Measurements from ENCODE around the gene SYCP3. TPM values are rescaled to one million over a fixed set of nuclear protein-coding genes. Genes with fewer than 3 reads are reported as not detected.

The SYCP3 gene
- total and polyA plus RNA-seq, 9 donors, result 0.07 to 0.31 TPM; not detected in 7

DNA sequence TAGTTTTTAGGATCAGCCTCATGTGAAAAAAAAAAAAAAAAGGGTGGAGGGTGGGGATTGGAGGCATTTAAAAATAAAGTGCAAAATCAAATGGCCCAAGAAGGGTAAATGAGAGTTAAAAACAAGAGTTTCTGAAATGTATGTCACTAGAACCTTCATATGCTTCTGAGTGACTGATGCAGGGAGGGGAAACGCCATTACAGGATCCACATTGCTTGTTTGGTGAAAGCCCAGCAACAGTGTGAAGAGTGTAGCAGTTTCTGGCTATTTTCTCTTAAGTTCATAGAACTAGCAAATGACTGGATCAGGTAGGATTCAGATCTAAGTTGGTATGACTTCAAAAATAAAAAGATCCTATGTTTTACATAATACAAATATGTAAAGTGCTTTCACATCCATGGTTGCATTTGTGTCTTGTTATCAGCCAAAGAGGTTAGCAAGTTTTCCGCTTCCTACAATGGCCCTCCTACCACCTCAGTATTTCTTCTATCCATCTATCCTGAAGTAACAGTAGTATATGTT lies 38.9 kb downstream of the SYCP3 start:
- no peak for DNase-seq
- 88 to 92% (median 90%) methylated on average over 2 of the region's 2 CpGs for WGBS, 3 donors

DNA sequence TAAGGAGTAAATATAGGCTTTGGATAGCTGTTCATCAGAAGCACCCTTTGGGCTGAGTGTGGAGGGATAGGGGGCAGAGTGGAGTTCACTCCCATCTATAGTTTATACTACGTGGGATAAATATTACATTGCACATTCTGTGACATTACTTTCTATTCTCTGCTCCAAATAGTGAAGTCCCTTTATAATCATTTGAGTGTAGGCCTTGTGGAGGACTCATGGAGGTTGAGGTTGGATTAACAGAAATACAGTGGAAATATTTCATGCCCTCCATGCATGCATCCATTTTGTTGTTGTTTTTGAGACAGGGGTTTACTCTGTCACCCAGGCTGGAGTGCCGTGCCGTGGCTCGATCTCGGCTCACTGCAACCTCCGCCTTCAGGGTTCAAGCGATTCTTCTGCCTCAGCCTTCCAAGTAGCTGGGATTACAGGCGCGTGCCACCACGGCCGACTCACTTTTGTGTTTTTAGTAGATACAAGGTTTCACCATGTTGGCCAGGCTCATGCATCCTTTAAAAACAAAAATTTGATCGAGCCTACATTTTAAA lies 40.4 kb downstream of the SYCP3 start:
- 81 to 89% (median 81%) methylated on average over 12 of the region's 12 CpGs for WGBS, 3 donors
- intact Hi-C loops (cut with DNase I), result no loop called here
- no peaks in the 10 kb centered on the region for H3K27me3 ChIP-seq
- H3K4me1 ChIP-seq (ENCODE audit: insufficient read depth), result peaks cover 3% of the 10 kb centered on the region
- peak in 1 of 5 donors; percentile 8 for DNase-seq
- no peaks in the 10 kb centered on the region for H3K9me3 ChIP-seq
- H3K36me3 ChIP-seq, result no peaks in the 10 kb centered on the region
- H3K4me3 ChIP-seq, result peak overlapping the region; percentile 91
- TF ChIP-seq, protein P1, sequence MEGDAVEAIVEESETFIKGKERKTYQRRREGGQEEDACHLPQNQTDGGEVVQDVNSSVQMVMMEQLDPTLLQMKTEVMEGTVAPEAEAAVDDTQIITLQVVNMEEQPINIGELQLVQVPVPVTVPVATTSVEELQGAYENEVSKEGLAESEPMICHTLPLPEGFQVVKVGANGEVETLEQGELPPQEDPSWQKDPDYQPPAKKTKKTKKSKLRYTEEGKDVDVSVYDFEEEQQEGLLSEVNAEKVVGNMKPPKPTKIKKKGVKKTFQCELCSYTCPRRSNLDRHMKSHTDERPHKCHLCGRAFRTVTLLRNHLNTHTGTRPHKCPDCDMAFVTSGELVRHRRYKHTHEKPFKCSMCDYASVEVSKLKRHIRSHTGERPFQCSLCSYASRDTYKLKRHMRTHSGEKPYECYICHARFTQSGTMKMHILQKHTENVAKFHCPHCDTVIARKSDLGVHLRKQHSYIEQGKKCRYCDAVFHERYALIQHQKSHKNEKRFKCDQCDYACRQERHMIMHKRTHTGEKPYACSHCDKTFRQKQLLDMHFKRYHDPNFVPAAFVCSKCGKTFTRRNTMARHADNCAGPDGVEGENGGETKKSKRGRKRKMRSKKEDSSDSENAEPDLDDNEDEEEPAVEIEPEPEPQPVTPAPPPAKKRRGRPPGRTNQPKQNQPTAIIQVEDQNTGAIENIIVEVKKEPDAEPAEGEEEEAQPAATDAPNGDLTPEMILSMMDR (IDR thresholded peaks at IDR 0.05), result no peak
- no peak for TF ChIP-seq POLR2A (IDR thresholded peaks at IDR 0.05)
- TF ChIP-seq EP300 (IDR thresholded peaks at IDR 0.05), result no peak
- peak overlapping the region; percentile 87 for H3K27ac ChIP-seq

More for the DNA sequence above, 38.9 kb downstream of the SYCP3 start:
- Histone ChIP-seq H3K36me3 (no peaks in the 10 kb centered on the region), H3K4me1 (ENCODE audit: insufficient read depth) (peaks cover 3% of the 10 kb centered on the region), H3K27ac (no peak overlapping the region), H3K27me3 (no peaks in the 10 kb centered on the region), H3K4me3 (no peak overlapping the region), H3K9me3 (no peaks in the 10 kb centered on the region)
- TF ChIP-seq EP300 (IDR thresholded peaks at IDR 0.05), result no peak
- TF ChIP-seq, protein P1 (IDR thresholded peaks at IDR 0.05), result no peak
- no peak for TF ChIP-seq POLR2A (IDR thresholded peaks at IDR 0.05)
- intact Hi-C loops (cut with DNase I), result no loop called here

DNA sequence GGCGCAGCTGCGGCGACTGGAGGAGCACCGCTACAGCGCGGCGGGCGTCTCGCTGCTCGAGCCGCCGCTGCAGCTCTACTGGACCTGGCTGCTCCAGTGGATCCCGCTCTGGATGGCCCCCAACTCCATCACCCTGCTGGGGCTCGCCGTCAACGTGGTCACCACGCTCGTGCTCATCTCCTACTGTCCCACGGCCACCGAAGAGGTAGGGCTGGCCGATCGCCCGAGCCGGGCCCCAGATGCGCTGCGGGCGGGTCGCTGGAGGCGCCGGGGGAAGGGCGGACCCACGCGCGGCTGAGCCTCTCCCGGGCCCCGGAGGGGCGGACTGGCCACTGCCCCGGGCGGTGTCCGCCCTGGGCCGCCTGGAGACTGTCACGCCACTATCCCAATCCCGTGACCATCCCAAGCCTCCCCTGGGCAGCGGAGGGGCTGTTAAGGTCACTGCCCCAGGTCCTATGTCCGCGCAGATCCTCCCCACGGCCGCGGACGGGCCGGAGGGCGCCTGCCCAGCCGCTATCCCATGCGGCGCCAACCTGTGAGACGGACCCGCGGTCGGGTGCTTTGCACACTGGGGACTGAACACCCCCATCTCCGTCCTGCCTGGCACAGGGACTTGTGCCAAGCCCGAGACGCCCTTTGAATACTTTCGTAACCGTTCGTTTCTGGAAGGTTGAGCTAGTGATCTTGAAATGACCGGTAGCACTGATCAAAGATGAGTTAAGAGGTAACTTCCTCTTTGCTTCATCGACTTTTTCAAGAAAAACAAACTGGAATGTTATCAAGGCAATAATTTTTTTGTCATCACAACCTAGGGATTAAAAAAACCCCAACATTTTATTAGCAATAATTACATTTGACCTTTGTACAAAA lies 41.1 kb downstream of the SYCP3 start:
- Histone ChIP-seq H3K4me1 (ENCODE audit: insufficient read depth) (peaks cover 3% of the 10 kb centered on the region), H3K27ac (peak overlapping the region; percentile 87), H3K4me3 (peak overlapping the region; percentile 91), H3K36me3 (no peaks in the 10 kb centered on the region), H3K27me3 (no peaks in the 10 kb centered on the region), H3K9me3 (no peaks in the 10 kb centered on the region)
- WGBS, 3 donors, result 0 to 1% (median 0%) methylated on average over 41 to 67 of the region's 67 CpGs
- intact Hi-C loops (cut with DNase I), result no loop called here
- peak; percentile 42 to 73 (median 54) for DNase-seq
- no peak for TF ChIP-seq POLR2A (IDR thresholded peaks at IDR 0.05)
- TF ChIP-seq, protein P1 (IDR thresholded peaks at IDR 0.05), result no peak
- TF ChIP-seq EP300 (IDR thresholded peaks at IDR 0.05), result no peak

DNA sequence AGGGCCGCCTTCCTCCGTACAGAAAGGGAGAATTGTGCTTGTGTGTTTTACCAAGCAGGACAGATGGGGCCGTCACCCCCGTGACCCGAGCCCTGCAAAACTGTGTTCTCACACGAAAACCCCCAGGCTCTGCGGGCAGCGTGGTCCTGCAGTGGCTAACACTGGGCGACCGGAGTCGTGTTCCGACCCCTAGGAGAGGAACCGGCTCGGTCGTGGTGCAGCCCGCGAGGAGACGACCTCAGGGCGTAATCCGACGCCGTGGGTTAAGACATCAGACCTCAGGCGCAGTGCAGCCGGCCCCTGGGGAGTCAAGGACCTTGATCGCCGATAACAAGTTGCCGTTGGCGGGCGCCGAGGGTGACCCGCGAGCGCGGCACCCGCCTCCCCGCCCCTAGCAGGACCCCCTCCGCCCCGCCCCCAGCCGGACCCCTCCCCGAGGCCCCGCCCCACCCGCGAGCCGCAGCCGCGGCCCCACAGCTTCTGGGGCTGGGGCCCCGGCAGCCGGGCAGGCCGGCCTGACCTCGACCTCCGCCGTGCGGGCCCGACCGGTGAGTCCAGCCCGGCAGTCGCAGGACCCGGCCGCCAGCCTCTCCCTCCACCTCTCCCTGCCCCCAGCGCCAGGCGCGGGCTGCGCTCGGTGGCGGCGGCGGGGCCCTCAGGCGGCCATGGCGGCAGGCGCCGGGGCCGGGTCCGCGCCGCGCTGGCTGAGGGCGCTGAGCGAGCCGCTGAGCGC lies 41.9 kb downstream of the SYCP3 start, which contains the start of gene CHPT1:
Gene CHPT1, plus strand, starts transcription at position 444 of the 733 bp plus-strand sequence. Its CDS starts 222 bp downstream, at position 666.
- H3K36me3 ChIP-seq, result no peaks in the 10 kb centered on the region
- peak within 1 kb of the TSS; percentile 91 for H3K4me3 ChIP-seq
- TF ChIP-seq EP300 (IDR thresholded peaks at IDR 0.05) (no peak), POLR2A (IDR thresholded peaks at IDR 0.05) (peak; percentile 16)
- TF ChIP-seq, protein P1 (IDR thresholded peaks at IDR 0.05), result no peak
- H3K27me3 ChIP-seq, result no peaks in the 10 kb centered on the region
- peak; percentile 53 to 78 (median 65) for DNase-seq
- H3K4me1 ChIP-seq (ENCODE audit: insufficient read depth), result peaks cover 3% of the 10 kb centered on the region
- H3K27ac ChIP-seq, result peak within 1 kb of the TSS; percentile 87
- H3K9me3 ChIP-seq, result no peaks in the 10 kb centered on the region
- WGBS, 3 donors, result 1% methylated on average over 30 to 77 of the region's 80 CpGs
- intact Hi-C loops (cut with DNase I), result no loop called here
